HPDE6-E6E7 (cell line): ENCODE data around the gene JUP.
A peak's percentile ranks its signal among the peaks of the same experiment; 100 is the strongest.

ENCODE experiments used
- DNase-seq: peaks from one replicate; pipeline ENCODE4 v3.0.0; 2011; ENCODE audit warnings: missing footprints; ENCODE audit errors: extremely low spot score

The JUP gene

GRCh38 chr17:41758601-41759000 lies 27.9 kb downstream of the JUP start:
- DNase-seq, result no peak

DNA sequence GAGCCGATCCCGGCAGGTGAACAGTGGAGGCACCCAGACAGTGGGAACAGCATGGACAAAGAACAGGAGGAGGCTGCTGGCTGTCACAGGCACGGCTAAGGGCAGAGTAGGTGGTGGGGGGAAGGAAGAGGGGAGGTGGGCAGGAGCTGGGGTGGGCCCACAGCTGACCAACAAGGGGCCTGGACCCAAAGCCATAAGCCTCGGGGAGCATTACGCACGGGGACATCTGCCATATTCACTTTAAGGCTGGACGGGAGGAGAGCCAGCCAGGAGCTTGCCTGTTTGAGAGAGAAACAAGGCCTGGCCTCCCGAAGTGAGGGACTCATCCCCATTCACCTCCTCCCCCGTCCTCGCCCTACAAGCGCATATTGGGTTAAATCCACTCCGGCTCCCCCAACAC lies 32.4 kb downstream of the JUP start:
- DNase-seq, result no peak

DNA sequence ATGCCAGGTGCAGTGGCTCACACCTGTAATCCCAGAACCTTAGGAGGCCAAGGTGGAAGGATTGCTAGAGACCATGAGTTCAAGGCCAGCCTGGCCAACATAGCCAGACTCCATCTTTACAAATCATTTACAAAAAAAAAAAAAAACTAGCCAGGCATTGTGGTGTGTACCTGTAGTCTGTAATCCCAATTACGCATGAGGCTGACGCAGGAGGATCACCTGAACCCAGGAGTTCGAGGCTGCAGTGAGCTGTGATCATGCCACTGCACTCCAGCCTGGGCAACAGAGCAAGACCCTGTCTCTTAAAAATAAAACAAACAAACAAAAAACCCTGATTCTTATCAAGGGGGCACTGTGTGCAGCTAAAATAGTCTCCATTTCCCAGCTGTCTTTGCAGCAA lies 35.2 kb downstream of the JUP start:
- DNase-seq, result no peak

- no peak for DNase-seq
These were observed 35.6 kb downstream of the JUP start for GRCh38 chr17:41750862-41751261.

GRCh38 chr17:41748275-41748674 lies 38.2 kb downstream of the JUP start:
- DNase-seq, result no peak

- no peak for DNase-seq
These were observed 44.8 kb downstream of the JUP start for GRCh38 chr17:41741709-41742108.

- DNase-seq, result no peak
These were observed 46.0 kb downstream of the JUP start for GRCh38 chr17:41740506-41740905.

DNA sequence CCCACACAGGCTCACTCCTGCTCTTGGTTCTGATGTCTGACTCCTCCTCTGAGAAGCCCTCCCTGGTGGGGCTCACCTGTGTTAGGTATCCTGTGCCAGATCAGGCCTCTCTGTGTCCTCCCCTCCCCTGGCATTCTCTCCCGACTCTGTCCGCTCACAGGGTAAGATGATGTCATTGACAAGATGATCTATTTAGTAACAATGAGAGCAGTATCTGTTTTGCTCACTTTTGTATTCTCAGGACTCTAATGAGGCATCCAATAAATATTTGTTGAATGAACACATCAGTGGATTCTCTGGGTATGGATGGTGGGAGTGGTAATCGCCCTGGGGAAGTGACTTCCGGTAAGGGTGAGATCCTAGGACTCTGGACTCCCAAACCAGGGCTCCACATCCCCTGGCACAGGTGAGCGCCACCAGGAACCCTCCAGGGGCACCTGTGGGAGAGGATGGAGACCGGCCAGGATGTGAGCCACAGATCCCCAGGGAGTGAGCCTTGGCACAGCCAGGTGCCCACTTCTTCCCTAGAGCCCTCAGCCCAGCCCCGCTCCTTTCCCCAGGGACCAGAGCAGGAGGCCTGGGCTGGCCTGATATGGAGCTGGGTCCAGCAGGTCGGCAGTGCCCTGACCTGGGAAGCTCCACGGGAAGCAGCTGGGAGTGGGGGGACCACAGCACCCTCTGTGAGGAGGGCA lies 46.7 kb downstream of the JUP start:
- peak; percentile 67 for DNase-seq

DNA sequence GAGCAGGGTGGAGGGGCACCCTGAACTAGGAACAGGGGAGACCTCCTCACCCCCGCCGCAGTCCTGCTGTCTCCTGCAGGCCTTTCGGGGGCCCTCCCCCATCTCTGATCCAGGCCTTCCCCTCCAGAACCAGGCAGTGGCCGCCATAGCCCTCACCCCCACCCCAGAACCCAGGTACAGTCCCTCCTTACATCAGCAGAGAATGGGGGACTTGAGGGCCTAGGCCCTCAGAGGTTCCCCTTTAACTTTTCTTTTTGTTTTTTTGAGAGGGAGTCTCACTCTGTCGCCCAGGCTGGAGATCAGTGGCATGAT lies 47.8 kb downstream of the JUP start:
- no peak for DNase-seq

GRCh38 chr17:41738077-41738800 lies 48.3 kb downstream of the JUP start:
- peak; percentile 80 for DNase-seq

DNA sequence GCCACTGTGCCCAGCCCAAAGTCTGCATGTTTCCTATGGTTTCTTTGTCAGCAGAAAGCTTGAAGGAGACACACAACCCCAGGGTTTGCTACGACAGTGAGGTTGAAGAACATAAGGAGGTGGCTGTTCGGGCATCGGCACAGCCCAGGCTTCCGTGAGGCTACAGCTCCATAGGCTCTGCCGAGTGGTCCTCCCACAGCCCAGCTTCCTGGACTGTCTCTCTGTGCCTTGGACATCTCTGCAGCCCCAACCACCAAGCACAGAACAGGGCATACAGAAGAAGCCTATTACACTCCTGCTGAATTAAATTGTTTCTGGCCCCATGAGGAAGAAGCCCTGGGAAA lies 48.9 kb downstream of the JUP start:
- no peak for DNase-seq

GRCh38 chr17:41736983-41737679 lies 49.4 kb downstream of the JUP start:
- no peak for DNase-seq

DNA sequence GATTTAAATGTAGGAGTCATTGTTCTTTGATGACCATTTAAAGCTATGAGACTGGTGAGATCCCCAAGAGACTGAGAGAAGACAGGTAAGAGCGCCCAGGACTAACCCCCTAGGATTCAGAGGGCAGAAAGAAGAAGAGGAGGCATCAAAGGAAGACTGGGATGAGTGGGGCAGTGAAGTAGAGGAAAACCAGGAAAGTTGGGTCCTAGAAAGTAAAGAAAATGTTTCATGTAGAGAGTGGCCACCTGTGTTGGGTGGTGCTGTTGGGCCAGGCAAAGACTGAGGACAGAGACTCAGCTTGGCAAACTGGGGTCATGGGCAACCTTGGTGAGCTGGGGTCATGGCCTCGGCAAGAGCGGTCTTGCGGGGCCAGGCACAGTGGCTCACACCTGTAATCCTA lies 50.8 kb downstream of the JUP start:
- DNase-seq, result no peak

DNA sequence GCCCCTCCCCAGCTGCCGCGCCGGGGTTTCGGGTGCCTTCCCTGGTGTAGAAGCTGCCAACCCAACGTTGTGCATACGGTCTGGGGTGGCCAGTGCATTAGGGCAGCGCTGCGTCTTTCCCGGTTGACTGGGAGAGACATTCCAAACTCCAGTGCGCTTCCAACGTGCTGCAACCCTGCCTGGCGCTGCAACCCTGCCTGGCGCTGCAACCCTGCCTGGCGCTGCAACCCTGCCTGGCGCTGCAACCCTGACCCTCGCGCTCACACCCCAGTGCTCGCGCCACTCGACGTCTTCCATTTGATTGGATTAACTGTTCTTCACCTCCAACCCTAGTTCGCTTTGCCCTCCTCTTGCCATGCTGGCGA lies 51.6 kb downstream of the JUP start:
- DNase-seq, result no peak

GRCh38 chr17:41734139-41734948 lies 52.2 kb downstream of the JUP start, which contains the start of gene HAP1:
Gene HAP1 (minus strand): TSS chr17:41734643. CDS start chr17:41734634, 9 bp downstream.
- peak; percentile 53 for DNase-seq

GRCh38 chr17:41733348-41734138 lies 53.0 kb downstream of the JUP start:
- DNase-seq, result no peak

GRCh38 chr17:41731836-41732235 lies 54.7 kb downstream of the JUP start:
- no peak for DNase-seq

- no peak for DNase-seq
These were observed 56.0 kb downstream of the JUP start for GRCh38 chr17:41730479-41730878.

DNA sequence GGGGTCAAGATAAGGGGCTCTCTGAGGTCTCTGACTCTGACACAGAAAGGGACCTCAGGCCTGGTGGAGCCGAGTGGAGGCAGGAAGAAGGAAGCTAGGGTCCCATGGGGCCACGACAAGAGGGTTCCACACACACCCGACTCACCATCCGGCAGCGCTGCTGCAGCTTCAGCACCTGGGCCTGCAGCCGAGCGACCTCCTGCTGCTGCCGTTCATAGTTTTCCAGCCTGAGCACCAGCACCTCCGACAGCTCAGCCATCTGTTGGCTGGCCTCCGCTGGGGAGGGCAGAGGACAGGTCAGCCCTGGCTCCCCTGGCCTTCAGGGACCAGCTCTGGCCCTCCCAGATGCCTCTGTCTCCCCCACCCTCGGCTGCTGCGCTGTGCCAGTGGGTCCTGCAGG lies 58.5 kb downstream of the JUP start:
- DNase-seq, result no peak

- DNase-seq, result no peak
These were observed 61.4 kb downstream of the JUP start for GRCh38 chr17:41725134-41725533.

DNA sequence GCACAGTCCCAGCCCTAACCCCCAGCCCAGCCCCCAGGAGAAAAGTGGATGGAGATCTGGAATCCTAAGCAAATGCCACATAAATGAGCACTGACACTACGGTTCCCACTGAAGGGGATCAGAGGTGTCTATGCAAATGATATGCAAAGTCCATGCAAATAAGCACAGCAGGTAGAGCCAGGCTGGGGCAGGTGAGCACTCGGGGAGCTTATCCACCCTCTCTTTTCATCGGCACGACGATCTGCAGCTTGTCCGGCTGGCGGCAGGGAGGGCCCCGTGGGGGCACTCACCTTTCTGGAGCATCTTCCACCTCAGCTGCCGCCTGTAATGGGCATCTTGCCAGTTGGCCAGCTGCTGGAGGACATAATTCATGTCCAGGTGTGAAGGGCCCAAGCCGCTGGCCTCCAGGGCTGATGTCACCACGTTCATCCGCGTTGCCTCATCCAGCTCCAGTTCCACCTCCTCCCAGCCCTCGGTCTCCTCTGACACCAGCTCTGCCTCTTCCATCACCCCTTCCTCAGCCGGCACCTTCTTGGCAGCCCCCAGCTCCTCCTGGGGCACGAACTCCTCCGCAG lies 61.9 kb downstream of the JUP start:
- no peak for DNase-seq
